GM21723 (cell line): ENCODE data around the gene TESMIN.

Experiments
- ATAC-seq: cut with Tn5 transposase; IDR thresholded peaks from one replicate; pipeline ENCODE4 v1.9.1; 2021; ENCODE audit warnings: mild to moderate bottlenecking, moderate library complexity; ENCODE audit not compliant: unreplicated experiment

The TESMIN gene

GRCh38 chr11:68684385-68685356, 66.6 kb downstream of the TESMIN start, which contains the start of gene GAL:
Gene GAL, plus strand, starts transcription at chr11:68684544. Its CDS starts 380 bp downstream, at chr11:68684924.
- ATAC-seq, result no peak

GRCh38 chr11:68683536-68684384, 67.6 kb downstream of the TESMIN start:
- no peak for ATAC-seq

GRCh38 chr11:68683121-68683520, 68.2 kb downstream of the TESMIN start:
- ATAC-seq, result no peak

GRCh38 chr11:68682531-68682961, 68.8 kb downstream of the TESMIN start:
- ATAC-seq, result no peak

- no peak for ATAC-seq
Observed at GRCh38 chr11:68680541-68681231, 70.6 kb downstream of the TESMIN start.

GRCh38 chr11:68678031-68678441, 73.3 kb downstream of the TESMIN start:
- no peak for ATAC-seq

- no peak for ATAC-seq
Observed at GRCh38 chr11:68677432-68677831, 73.9 kb downstream of the TESMIN start.

- no peak for ATAC-seq
Observed at GRCh38 chr11:68674461-68674860, 76.9 kb downstream of the TESMIN start.

- no peak for ATAC-seq
Observed at GRCh38 chr11:68673991-68674390, 77.3 kb downstream of the TESMIN start.

- ATAC-seq, result no peak
Observed at GRCh38 chr11:68673306-68673945, 77.9 kb downstream of the TESMIN start.

GRCh38 chr11:68670208-68670992, 80.9 kb downstream of the TESMIN start:
- no peak for ATAC-seq

- no peak for ATAC-seq
Observed at GRCh38 chr11:68669301-68670090, 81.8 kb downstream of the TESMIN start.

GRCh38 chr11:68667511-68668500, 83.5 kb downstream of the TESMIN start:
- no peak for ATAC-seq

- no peak for ATAC-seq
Observed at GRCh38 chr11:68666849-68667248, 84.5 kb downstream of the TESMIN start.

GRCh38 chr11:68665436-68665835, 85.9 kb downstream of the TESMIN start:
- ATAC-seq, result no peak

- ATAC-seq, result no peak
Observed at GRCh38 chr11:68664906-68665305, 86.4 kb downstream of the TESMIN start.

- ATAC-seq, result no peak
Observed at GRCh38 chr11:68664141-68664540, 87.2 kb downstream of the TESMIN start.
